Kidney capillary endothelial cell (primary cell): ENCODE results near the gene MEF2B.
"Not testable (repeated sequence)": the region's sequence is repeated elsewhere in the genome, so short reads cannot be mapped to it uniquely, and the experiment has no call there.

ENCODE experiments used
- DNase-seq: peaks from one replicate; pipeline ENCODE4 v3.0.0-alpha.2; 2018; ENCODE audit warnings: low spot score

MEF2B gene

DNA sequence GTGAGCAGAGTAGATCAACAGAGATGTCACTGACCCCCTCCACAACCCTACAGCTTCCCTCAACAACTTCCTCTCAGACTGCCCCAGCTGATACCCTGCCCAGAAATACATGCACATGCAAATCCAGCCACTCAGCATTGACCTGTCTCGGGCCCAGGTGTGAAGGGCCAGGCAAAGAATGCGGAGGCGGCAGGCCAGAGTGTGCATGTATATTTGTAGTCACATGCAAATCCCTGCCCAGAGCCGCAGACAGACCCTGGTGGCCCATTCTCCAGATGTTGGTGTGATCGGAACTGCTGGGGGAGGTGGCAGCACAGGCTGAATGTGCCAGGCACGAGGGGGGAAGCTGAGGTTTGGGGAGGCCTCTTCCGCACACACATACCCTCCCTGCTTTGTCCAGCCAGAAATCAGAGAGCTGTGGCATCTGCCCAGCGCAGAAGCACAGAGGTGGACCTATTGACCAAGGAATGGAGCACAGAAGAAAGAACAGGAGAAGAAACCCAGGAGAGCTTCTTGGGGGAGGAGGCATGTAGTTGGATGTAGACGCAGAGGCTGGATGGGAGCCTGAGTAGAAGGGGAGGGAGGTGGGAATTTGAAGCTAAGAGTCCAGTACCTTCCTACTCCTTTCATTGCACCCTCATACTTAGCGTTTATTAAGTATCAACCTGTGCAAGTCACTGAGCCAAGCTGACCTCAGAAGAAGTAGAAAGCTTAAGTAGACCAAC lies 14.4 kb downstream of the MEF2B start:
- DNase-seq: no peak

DNA sequence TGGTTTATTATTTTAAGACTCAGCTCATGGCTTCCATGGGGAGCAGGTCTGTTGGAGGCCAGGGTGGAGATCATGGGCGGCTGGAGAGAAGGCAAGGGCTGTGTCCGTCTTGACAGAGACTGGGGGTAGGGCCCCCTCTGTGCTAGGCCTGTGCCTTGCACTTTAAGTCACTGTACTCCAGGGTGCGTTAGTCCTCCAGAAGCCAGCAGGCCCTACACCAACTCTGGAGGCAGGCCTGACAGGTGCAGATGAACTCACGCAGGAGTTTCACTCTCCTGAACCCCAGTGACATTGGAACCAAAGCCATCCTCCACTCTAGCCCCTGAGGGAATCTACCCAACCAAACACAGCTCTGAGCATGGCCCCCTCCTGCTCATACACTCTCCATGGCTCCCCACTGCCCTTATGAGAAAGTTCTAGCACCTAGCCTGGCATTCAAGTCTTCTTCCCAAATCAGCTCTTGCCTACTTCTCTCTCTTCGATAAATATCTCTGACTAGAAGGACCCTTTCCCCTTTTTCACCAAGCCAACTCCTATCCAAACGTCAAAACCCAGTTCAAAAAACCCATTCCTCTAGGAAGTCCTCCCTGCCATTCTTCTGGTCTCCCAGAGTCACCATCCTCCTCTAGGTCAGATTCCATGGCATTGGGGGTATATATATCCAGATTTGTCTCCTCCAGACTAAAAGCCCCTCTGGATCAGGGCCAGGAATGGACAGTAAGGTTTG lies 15.1 kb downstream of the MEF2B start:
- DNase-seq: no peak

- DNase-seq: no peak
Observed at GRCh38 chr19:19152668-19153384, 17.2 kb downstream of the MEF2B start.

- DNase-seq: no peak
Observed at GRCh38 chr19:19151418-19151817, 18.6 kb downstream of the MEF2B start.

- DNase-seq: no peak
Observed at GRCh38 chr19:19149435-19149834, 20.6 kb downstream of the MEF2B start.

GRCh38 chr19:19148504-19148903 lies 21.6 kb downstream of the MEF2B start:
- not testable (repeated sequence) for DNase-seq

DNA sequence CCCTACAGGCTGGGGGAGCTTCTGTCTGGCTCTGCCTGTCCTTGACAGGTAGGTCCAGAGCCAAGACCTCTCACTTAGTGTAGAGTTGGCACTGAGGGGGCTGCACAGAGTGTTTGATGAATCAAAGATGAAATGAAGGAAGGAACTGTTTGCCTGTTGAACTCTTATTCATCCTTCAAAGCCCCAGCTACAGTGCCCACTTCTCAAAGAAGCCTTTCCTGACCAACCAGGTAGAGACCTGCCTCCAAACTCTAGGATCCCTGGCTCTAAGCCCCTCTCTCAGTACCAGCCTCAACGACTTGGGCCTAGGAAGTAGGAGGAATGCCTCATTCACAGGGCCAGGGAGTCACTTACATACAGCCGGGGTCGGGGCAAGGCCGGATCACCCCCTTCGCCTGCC lies 22.7 kb downstream of the MEF2B start:
- no peak for DNase-seq

DNA sequence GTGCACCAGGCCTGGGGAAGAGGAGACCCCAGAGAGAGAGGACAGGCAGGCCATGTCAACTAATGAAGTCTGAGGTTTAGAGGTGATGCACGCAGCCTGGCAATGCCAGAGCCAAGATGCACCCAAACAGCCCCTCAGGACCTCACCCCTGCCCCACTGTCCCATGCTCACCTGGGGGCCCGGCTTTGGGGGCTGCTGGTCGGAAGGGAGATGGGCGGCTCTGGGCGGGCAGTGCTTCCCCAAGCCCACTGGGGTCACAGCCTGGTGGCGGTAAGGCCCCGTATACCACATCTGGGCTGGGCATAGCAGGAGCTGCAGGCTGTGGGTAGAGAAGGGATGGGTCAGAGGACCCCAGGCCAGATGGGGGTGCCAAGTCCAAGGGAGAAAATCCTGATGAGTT lies 23.2 kb downstream of the MEF2B start:
- no peak for DNase-seq

DNA sequence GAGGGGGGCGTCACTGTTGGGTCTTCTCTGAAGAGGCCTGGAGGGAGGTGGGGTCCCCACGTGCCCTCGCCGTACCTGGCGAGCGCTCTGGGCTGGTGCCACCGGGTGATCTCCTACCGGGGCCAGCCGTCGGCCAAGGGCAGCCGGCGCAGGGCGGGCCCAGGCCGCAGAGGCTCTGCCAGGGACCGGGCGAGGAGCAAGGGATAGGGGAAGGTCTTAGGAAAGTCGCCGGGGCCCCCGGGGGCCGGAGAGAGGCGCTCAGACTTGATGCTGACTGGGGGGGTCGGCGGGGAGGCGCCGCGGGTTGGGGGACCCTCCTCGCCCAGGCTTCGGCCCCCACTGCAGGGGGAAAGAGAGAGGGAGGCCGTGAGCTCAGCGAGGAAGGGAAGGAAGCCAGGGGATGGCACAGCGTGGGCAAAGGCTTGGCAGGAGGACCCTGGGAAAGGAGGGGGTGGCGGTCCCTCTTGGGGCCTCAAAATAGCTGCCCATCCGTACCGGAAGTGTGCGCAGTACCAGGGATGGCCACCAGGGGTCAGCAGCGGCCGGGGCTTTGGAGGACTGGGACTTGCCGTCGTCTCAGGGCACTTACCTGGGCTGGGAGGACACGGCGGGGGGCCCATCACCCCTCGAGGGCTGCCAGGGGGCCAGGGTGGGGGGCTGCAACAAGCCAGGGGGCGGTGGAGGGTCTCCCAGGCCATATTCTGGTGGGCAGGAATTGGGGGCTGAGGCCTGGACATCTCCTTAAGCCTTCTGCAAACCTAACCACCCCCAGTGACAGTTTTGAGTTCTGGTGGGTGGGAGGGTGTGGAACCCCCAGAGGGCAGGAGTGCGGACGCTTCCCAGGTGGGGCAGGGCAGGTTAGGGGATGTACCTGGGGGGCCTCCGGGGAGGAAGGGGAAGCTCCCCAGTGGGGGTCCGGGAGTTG lies 24.1 kb downstream of the MEF2B start:
- peak; percentile 38 for DNase-seq

DNA sequence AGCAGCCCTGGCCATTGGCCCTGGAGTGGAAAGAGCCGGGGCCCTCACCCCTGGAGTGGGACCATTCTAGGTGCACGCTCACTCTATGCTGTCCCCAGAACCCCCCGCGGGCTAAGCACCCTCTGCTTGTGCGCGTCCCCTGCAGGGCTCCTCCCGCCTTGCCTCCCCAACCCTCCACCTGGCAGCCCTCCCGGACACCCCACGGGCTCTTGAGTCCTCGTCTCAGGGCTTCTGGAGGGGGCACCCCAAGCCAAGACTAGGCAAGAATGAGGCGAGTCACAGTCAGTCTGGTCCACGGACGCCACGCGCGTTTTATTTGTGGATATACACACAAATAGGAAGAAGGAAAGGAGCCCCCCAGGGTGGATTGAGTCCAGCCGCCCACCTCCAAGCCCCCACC lies 24.8 kb downstream of the MEF2B start:
- no peak for DNase-seq

- DNase-seq: no peak
Observed at GRCh38 chr19:19142347-19142746, 27.7 kb downstream of the MEF2B start.

GRCh38 chr19:19140476-19140875 lies 29.6 kb downstream of the MEF2B start:
- no peak for DNase-seq

DNA sequence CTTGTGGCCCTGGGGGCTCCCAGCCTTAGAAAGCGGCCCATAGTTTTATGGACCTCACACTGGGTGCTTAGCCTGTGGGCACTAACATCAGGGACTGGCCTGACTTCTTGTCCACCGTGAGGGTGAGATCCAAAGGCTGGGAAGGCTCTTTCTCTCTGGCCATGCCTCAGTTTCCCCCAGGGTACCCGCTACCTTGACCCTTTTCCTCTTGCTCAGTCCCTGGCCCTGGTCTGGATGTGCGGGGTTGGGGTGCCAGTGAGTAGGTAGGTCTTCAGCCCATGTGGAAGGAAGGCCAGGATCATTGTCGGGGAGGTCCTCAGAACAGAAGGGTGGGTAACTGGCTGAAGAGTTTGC lies 30.2 kb downstream of the MEF2B start:
- DNase-seq: no peak

GRCh38 chr19:19138109-19138981 lies 31.7 kb downstream of the MEF2B start, which contains the start of gene TMEM161A:
TSS of gene TMEM161A (minus strand) at chr19:19138478. CDS start at chr19:19138428, 50 bp downstream.
- peak; percentile 95 for DNase-seq

GRCh38 chr19:19137556-19138108 lies 32.4 kb downstream of the MEF2B start:
- no peak for DNase-seq

GRCh38 chr19:19135713-19136112 lies 34.4 kb downstream of the MEF2B start:
- not testable (repeated sequence) for DNase-seq

GRCh38 chr19:19134687-19135158 lies 35.3 kb downstream of the MEF2B start:
- no peak for DNase-seq

DNA sequence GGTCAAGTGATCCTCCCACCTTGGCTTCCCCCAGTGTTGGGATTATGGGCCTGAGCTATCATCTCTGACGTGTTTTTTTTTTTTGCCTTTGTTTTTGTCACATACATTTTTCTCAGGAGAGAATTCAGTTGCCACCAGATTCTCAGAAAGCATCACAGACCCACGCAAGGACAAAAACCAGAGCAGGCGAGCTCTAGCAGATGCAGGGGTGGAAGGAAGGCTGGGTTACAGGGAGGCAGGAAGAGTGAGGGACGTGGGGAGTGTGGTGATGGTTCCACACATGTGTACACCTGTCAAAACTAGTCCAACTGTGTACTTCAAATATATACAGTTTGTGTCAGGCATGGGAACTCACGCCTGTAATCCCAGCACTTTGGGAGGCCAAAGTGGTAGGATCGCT lies 36.1 kb downstream of the MEF2B start:
- DNase-seq: no peak

- no peak for DNase-seq
Observed at GRCh38 chr19:19132912-19133311, 37.2 kb downstream of the MEF2B start.

DNA sequence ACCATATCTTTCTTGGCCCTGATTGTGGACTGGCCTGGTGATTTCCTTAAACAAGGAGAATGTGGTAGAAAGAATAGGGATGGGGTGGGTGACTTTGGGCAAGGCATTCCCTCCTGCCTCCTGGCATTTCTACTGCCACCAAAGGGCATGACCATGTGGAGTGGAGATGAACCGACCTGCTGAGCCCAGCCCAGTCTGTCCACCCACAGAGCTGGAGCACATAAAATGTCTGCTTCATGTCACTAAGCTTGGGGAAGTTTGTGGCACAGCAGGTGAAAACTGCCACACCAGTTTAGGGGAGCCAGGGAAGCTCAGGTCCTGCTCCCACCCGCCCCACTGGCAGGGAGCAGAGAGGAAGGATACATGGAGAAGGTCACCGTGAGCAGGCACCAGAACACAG lies 38.1 kb downstream of the MEF2B start:
- DNase-seq: no peak
